GM12878 (cell line): ENCODE measurements around the gene PRRX2. TPM values are rescaled to one million over a fixed set of nuclear protein-coding genes. Genes with fewer than 3 reads are reported as not detected.

ENCODE experiments used
- ATAC-seq: fragments of 200-7000 bp; cut with Tn5 transposase; 3 replicates; pipeline ENCODE4 v1.9.1; 2020; ENCODE audit warnings: mild to moderate bottlenecking, moderate library complexity
- BruUV-seq: library from RNA; stranded (reverse); fragments of 400-500 nt; replicated peaks from 2 replicates; lab custom pipeline; 2021; lab: Mats Ljungman, UMichigan
- CTCF ChIA-PET: fragments of 300-600 bp; sonication (Branson Sonifier 250); formaldehyde crosslinking; extraction: SDS; loops from one replicate; lab custom pipeline; 2021; ENCODE audit warnings: inconsistent platforms; lab: Yijun Ruan, JAX
- POLR2A ChIA-PET: fragments of 350-600 bp; formaldehyde crosslinking; extraction: SDS; loops from one replicate; lab custom pipeline; 2021; ENCODE audit warnings: inconsistent platforms; lab: Charles Lee
- RAD21 ChIA-PET: fragments of 300-600 bp; sonication (Branson Sonifier 250); formaldehyde crosslinking; loops from one replicate; lab custom pipeline; 2023; ENCODE audit warnings: antibody characterized with exemption; ENCODE audit not compliant: unreplicated experiment; lab: Charles Lee
- SMC1A ChIA-PET: fragments of 300-600 bp; sonication (Branson Sonifier 250); formaldehyde crosslinking; loops from one replicate; lab custom pipeline; 2023; ENCODE audit not compliant: unreplicated experiment, uncharacterized antibody; lab: Charles Lee
- DNase-seq: peaks from one replicate; pipeline ENCODE4 v3.0.0-alpha.2; 2011; ENCODE audit warnings: low read depth, low spot score
- FAIRE-seq: peaks from 3 replicates; lab custom pipeline; 2011; peaks lifted over from hg19 to GRCh38; lab: Jason Lieb, UNC
- H2AFZ ChIP-seq: 2 replicates; pipeline ENCODE4 v1.6.0; 2011; ENCODE audit warnings: low read depth, low read length, control low read depth; ENCODE audit not compliant: control insufficient read depth
- H3K27ac ChIP-seq: 2 replicates; pipeline ENCODE4 v1.5.1; 2011; ENCODE audit warnings: control low read depth; ENCODE audit not compliant: control insufficient read depth, insufficient read depth
- H3K27me3 ChIP-seq, 2 experiments: replicated peaks in 1 of 2; 2 replicates each; pipeline versions ENCODE4 v1.6.0 to v1.6.1; 2011; ENCODE audit warnings: low read length in 1 of 2; ENCODE audit not compliant: control insufficient read depth in 2 of 2, insufficient read depth in 2 of 2
- H3K36me3 ChIP-seq, 2 experiments: 2 replicates each; pipeline ENCODE4 v1.5.1; 2011; ENCODE audit warnings: low read length in 1 of 2; ENCODE audit not compliant: control insufficient read depth in 2 of 2, insufficient read depth in 2 of 2
- H3K4me1 ChIP-seq: 2 replicates; pipeline ENCODE4 v1.6.1; 2011; ENCODE audit warnings: mild to moderate bottlenecking, low read length, moderate library complexity, mixed read lengths; ENCODE audit not compliant: control insufficient read depth, insufficient read depth
- H3K4me2 ChIP-seq: 2 replicates; pipeline ENCODE4 v1.6.0; 2011; ENCODE audit warnings: control low read depth; ENCODE audit not compliant: control insufficient read depth, insufficient read depth
- H3K4me3 ChIP-seq: fragments of 200-600 bp; sonication (generic); 2 replicates; pipeline ENCODE4 v1.5.1; 2016
- H3K79me2 ChIP-seq: 2 replicates; pipeline ENCODE4 v1.6.0; 2011; ENCODE audit warnings: low read length; ENCODE audit not compliant: control insufficient read depth, insufficient read depth
- H3K9ac ChIP-seq: 2 replicates; pipeline ENCODE4 v1.8.0; 2011; ENCODE audit warnings: low read length, control low read depth, mixed read lengths; ENCODE audit not compliant: control insufficient read depth, insufficient read depth
- H3K9me3 ChIP-seq: replicated peaks from 3 replicates; pipeline ENCODE4 v1.5.1; 2011; ENCODE audit warnings: mild to moderate bottlenecking, low read length; ENCODE audit not compliant: control insufficient read depth, insufficient read depth
- H4K20me1 ChIP-seq: 2 replicates; pipeline ENCODE4 v1.6.0; 2011; ENCODE audit not compliant: control insufficient read depth, insufficient read depth
- ATF2 ChIP-seq: IDR thresholded peaks from 2 replicates; pipeline ENCODE4 v1.6.1; 2012; ENCODE audit warnings: low read length, inconsistent platforms
- CBX3 ChIP-seq: fragments of 200-600 bp; sonication (generic); IDR thresholded peaks from 2 replicates; pipeline ENCODE4 v1.6.1; 2016; ENCODE audit warnings: low read depth, borderline replicate concordance
- EP300 ChIP-seq, 2 experiments: fragments of 150-350 bp in 1 of 2; IDR thresholded peaks; 2 replicates each; pipeline ENCODE4 v1.6.1; 2011 to 2012; ENCODE audit warnings: low read depth in 2 of 2, low read length in 2 of 2, borderline replicate concordance in 1 of 2, improper control_type of control experiment in 1 of 2, inconsistent platforms in 1 of 2; ENCODE audit not compliant: control insufficient read depth in 1 of 2
- ESRRA ChIP-seq: IDR thresholded peaks from 2 replicates; pipeline ENCODE4 v1.6.1; 2012; ENCODE audit warnings: mild to moderate bottlenecking, low read length, improper control_type of control experiment
- FOXM1 ChIP-seq: IDR thresholded peaks from 2 replicates; pipeline ENCODE4 v1.6.1; 2012; ENCODE audit warnings: low read depth, mild to moderate bottlenecking, inconsistent platforms, low read length, moderate library complexity
- IRF4 ChIP-seq: IDR thresholded peaks from 2 replicates; pipeline ENCODE4 v1.6.1; 2011; ENCODE audit warnings: low read depth, low read length
- RELA ChIP-seq: fragments of 450-650 bp; IDR thresholded peaks from 2 replicates; pipeline ENCODE4 v1.8.0; 2014; ENCODE audit warnings: borderline replicate concordance; ENCODE audit not compliant: partially characterized antibody
- ZNF687 ChIP-seq: fragments of 450-650 bp; IDR thresholded peaks from 2 replicates; pipeline ENCODE4 v1.6.1; 2017; ENCODE audit warnings: mild to moderate bottlenecking, moderate library complexity
- WGBS: methylation state at CpG from one replicate; pipeline ENCODE4 v1.1.6; 2016; ENCODE audit warnings: low lambda C conversion rate; ENCODE audit not compliant: insufficient replicate concordance, insufficient coverage; ENCODE audit errors: missing lambda C conversion rate; 5-methylcytosine and 5-hydroxymethylcytosine counted together
- in situ Hi-C: fragments of 300-500 bp; cut with MboI; formaldehyde crosslinking; loops from 9 replicates; pipeline ENCODE4 v1.14.3; 2018; ENCODE audit warnings: mixed read lengths
- intact Hi-C: fragments of 100-400 bp; cut with micrococcal nuclease; formaldehyde crosslinking; loops from one replicate; pipeline ENCODE4 v1.14.2; 2022; ENCODE audit not compliant: unreplicated experiment
- polyA plus RNA-seq, 11 experiments: library from polyadenylated mRNA; depleted of rRNA in 4 of 11; unstranded in 6 of 11; stranded (reverse) in 5 of 11; fragments of >200 nt; fragmentation: Nextera tagmentation in 4 of 11; fragmentation: Illumina TruSeq in 1 of 11; extraction: Ambion mirVana in 4 of 11; extraction: Trizol in 1 of 11; gene quantifications; 1 replicate in 1 of 11; 2 replicates in 10 of 11; pipeline versions ENCODE4 v1.2.1 to v1.2.3, GENCODE V29; 2011 to 2016; ENCODE audit warnings: inconsistent platforms in 2 of 11, missing spikeins in 2 of 11, low read depth in 1 of 11
- total RNA-seq, 4 experiments: library from RNA; depleted of rRNA in 3 of 4; stranded (reverse); fragments of >200 nt in 3 of 4; fragmentation: Illumina TruSeq in 1 of 4; extraction: Trizol in 1 of 4; gene quantifications; 2 replicates each; pipeline versions ENCODE4 v1.2.1 to v1.2.3, GENCODE V29; 2013 to 2021
- TF ChIP-seq, protein P1 (sequence below): fragments of 450-650 bp; formaldehyde crosslinking; IDR thresholded peaks from 2 replicates; pipeline ENCODE4 v1.4.0; 2022; ENCODE audit warnings: mild to moderate bottlenecking, moderate library complexity
- TF ChIP-seq, protein P2 (sequence below): IDR thresholded peaks from 2 replicates; pipeline ENCODE4 v1.6.1; 2012; ENCODE audit warnings: mild to moderate bottlenecking, low read depth, low read length

PRRX2 gene
- total and polyA plus RNA-seq, 10 of the 15 experiments (the other 5 are each of a cell fraction or from before 2014, with no cell fraction given), result not detected

- TF ChIP-seq, protein P1, sequence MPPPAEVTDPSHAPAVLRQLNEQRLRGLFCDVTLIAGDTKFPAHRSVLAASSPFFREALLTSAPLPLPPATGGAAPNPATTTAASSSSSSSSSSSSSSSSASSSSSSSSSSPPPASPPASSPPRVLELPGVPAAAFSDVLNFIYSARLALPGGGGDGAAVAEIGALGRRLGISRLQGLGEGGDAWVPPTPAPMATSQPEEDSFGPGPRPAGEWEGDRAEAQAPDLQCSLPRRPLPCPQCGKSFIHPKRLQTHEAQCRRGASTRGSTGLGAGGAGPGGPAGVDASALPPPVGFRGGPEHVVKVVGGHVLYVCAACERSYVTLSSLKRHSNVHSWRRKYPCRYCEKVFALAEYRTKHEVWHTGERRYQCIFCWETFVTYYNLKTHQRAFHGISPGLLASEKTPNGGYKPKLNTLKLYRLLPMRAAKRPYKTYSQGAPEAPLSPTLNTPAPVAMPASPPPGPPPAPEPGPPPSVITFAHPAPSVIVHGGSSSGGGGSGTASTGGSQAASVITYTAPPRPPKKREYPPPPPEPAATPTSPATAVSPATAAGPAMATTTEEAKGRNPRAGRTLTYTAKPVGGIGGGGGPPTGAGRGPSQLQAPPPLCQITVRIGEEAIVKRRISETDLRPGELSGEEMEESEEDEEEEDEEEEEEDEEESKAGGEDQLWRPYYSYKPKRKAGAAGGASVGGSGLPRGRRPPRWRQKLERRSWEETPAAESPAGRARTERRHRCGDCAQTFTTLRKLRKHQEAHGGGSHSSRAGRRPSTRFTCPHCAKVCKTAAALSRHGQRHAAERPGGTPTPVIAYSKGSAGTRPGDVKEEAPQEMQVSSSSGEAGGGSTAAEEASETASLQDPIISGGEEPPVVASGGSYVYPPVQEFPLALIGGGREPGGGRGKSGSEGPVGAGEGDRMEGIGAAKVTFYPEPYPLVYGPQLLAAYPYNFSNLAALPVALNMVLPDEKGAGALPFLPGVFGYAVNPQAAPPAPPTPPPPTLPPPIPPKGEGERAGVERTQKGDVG, result no peak
- TF ChIP-seq ZNF687, result no peak
- no peak for TF ChIP-seq RELA
- TF ChIP-seq ESRRA, result no peak
- TF ChIP-seq, all 136 proteins: peak for 0
Measured at GRCh38 chr9:129717991-129718390, 52.5 kb downstream of the PRRX2 start (continued).

GRCh38 chr9:129718647-129719046, 53.2 kb downstream of the PRRX2 start:
- WGBS, result 20% methylated on average over 5 of the region's 5 CpGs
- FAIRE-seq (no peak), DNase-seq (no peak), ATAC-seq (no peak)
- intact Hi-C loops, result no loop called here
- Histone ChIP-seq H3K27ac (no peak overlapping the region), H3K9me3 (no peaks in the 10 kb centered on the region), H3K4me3 (no peak overlapping the region), H2AFZ (no peak overlapping the region), H3K79me2 (no peaks in the 10 kb centered on the region), H3K36me3 (no peaks in the 10 kb centered on the region), H4K20me1 (no peaks in the 10 kb centered on the region), H3K4me2 (no peak overlapping the region), H3K9ac (no peak overlapping the region), H3K27me3 (no peaks in the 10 kb centered on the region), H3K4me1 (no peaks in the 10 kb centered on the region)
- in situ Hi-C loops, result no loop called here
- ChIA-PET POLR2A (no interaction called here), SMC1A (no interaction called here), RAD21 (no interaction called here), CTCF (interaction anchor here (0.6 kb wide), 1 partner anchor 9 kb away, joined by 3 read pairs; no protein-coding TSS in a partner anchor)
- no TSS peak for BruUV-seq
- no peak for TF ChIP-seq FOXM1
- TF ChIP-seq IRF4, result no peak
- no peak for TF ChIP-seq ATF2
- TF ChIP-seq, protein P2, sequence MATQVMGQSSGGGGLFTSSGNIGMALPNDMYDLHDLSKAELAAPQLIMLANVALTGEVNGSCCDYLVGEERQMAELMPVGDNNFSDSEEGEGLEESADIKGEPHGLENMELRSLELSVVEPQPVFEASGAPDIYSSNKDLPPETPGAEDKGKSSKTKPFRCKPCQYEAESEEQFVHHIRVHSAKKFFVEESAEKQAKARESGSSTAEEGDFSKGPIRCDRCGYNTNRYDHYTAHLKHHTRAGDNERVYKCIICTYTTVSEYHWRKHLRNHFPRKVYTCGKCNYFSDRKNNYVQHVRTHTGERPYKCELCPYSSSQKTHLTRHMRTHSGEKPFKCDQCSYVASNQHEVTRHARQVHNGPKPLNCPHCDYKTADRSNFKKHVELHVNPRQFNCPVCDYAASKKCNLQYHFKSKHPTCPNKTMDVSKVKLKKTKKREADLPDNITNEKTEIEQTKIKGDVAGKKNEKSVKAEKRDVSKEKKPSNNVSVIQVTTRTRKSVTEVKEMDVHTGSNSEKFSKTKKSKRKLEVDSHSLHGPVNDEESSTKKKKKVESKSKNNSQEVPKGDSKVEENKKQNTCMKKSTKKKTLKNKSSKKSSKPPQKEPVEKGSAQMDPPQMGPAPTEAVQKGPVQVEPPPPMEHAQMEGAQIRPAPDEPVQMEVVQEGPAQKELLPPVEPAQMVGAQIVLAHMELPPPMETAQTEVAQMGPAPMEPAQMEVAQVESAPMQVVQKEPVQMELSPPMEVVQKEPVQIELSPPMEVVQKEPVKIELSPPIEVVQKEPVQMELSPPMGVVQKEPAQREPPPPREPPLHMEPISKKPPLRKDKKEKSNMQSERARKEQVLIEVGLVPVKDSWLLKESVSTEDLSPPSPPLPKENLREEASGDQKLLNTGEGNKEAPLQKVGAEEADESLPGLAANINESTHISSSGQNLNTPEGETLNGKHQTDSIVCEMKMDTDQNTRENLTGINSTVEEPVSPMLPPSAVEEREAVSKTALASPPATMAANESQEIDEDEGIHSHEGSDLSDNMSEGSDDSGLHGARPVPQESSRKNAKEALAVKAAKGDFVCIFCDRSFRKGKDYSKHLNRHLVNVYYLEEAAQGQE, result no peak
- no peak for TF ChIP-seq EP300 (IDR thresholded peaks at IDR 0.05; ENCODE audit: borderline replicate concordance in 1 of 2, control insufficient read depth in 1 of 2, low read depth in 2 of 2, low read length in 2 of 2)
- TF ChIP-seq CBX3, result no peak
